Tibial artery (tissue), 4 donors: ENCODE measurements around the gene ATP6V1G3.

Experiments
- DNase-seq, 2 donors: peaks; one replicate each; pipeline ENCODE4 v3.0.0-alpha.2; 2019
- H3K27ac ChIP-seq, 2 donors: fragments of 200-600 bp; sonication (generic) in 1 of 2; 1 replicate in 1 of 2; 2 replicates in 1 of 2; pipeline ENCODE4 v1.5.1; 2018 to 2019; ENCODE audit warnings: mild to moderate bottlenecking in 1 of 2
- H3K27me3 ChIP-seq, 2 donors: fragments of 200-600 bp; sonication (generic) in 1 of 2; one replicate each; pipeline versions ENCODE4 v1.5.1 to v1.6.0; 2016 to 2019
- H3K36me3 ChIP-seq, 3 donors: fragments of 200-600 bp; sonication (generic) in 2 of 3; one replicate each; pipeline ENCODE4 v1.5.1; 2016 to 2019; ENCODE audit warnings: mild to moderate bottlenecking in 2 of 3
- H3K4me1 ChIP-seq, 4 donors: fragments of 200-600 bp; sonication (generic) in 2 of 4; 1 replicate in 3 of 4; 2 replicates in 1 of 4; pipeline ENCODE4 v1.5.1; 2016 to 2019
- H3K4me3 ChIP-seq, 2 donors: fragments of 200-600 bp; sonication (generic) in 1 of 2; 1 replicate in 1 of 2; 2 replicates in 1 of 2; pipeline ENCODE4 v1.5.1; 2018 to 2019; ENCODE audit warnings: mild to moderate bottlenecking in 2 of 2
- H3K9me3 ChIP-seq, 3 donors: fragments of 200-600 bp; sonication (generic) in 1 of 3; one replicate each; pipeline ENCODE4 v1.5.1; 2016 to 2019
- CTCF ChIP-seq, 2 experiments: fragments of 200-600 bp in 1 of 2; fragments of 450-650 bp in 1 of 2; IDR thresholded peaks; one replicate each; pipeline ENCODE4 v1.5.1; 2017 to 2019; ENCODE audit warnings: antibody characterized with exemption in 2 of 2, mild to moderate bottlenecking in 1 of 2, moderate library complexity in 1 of 2
- intact Hi-C: fragments of 100-400 bp; cut with DNase I; formaldehyde crosslinking; loops from one replicate; pipeline ENCODE4 v1.15.0; 2023; ENCODE audit warnings: low total_unique reads

Gene ATP6V1G3

GRCh38 chr1:198559362-198559761 is 18.9 kb upstream of the ATP6V1G3 start:
- H3K27ac ChIP-seq = no peak overlapping the region
- no peaks in the 10 kb centered on the region for H3K9me3 ChIP-seq
- H3K4me3 ChIP-seq = no peak overlapping the region
- no peaks in the 10 kb centered on the region for H3K4me1 ChIP-seq
- no peaks in the 10 kb centered on the region for H3K27me3 ChIP-seq
- no peak for TF ChIP-seq CTCF (IDR thresholded peaks at IDR 0.05)
- no peaks in the 10 kb centered on the region for H3K36me3 ChIP-seq
- intact Hi-C loops = no loop called here
- DNase-seq = no peak

DNA sequence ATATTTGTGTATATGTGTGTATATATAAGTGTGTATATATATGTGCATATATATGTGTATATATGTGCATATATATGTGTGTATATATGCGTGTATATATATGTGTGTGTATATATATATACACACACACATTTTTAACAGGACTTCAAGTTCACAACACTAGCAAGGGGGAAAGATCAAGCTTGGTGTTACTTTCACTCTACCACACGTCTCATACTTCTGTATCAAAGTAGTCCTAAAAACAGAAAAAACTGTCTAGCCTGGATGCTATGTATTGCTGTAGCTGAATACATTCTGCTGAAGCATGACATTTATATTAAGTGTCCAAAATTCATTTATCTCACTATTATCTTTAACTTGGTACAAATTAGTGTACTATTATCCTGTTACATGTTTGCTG is 17.9 kb upstream of the ATP6V1G3 start:
- no peaks in the 10 kb centered on the region for H3K36me3 ChIP-seq
- H3K27me3 ChIP-seq = no peaks in the 10 kb centered on the region
- TF ChIP-seq CTCF (IDR thresholded peaks at IDR 0.05) = no peak
- DNase-seq = no peak
- H3K9me3 ChIP-seq = no peaks in the 10 kb centered on the region
- H3K4me3 ChIP-seq = no peak overlapping the region
- intact Hi-C loops = no loop called here
- no peaks in the 10 kb centered on the region for H3K4me1 ChIP-seq
- no peak overlapping the region for H3K27ac ChIP-seq

DNA sequence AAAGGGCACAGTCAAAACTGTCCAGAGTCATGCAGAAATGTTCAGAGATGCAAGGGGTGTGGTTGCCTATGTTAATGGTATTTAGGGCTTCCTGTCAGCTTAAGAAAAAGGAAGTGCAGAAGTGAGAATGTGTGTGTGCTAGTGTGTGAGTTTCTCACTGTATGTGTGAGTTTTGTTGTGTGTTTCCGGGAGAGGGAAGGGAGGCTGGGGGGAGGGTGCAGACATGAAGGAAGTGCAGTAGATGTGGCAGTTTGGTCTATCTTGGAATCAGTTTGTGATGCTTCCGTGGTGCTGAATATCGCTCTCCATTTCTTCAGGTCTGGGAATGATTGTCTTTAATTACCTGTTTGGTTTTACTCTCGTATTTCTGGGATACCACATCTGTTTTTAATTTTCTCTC is 16.5 kb upstream of the ATP6V1G3 start:
- no peaks in the 10 kb centered on the region for H3K27me3 ChIP-seq
- intact Hi-C loops = no loop called here
- no peaks in the 10 kb centered on the region for H3K36me3 ChIP-seq
- H3K27ac ChIP-seq = no peak overlapping the region
- no peaks in the 10 kb centered on the region for H3K4me1 ChIP-seq
- H3K9me3 ChIP-seq = no peaks in the 10 kb centered on the region
- no peak overlapping the region for H3K4me3 ChIP-seq
- DNase-seq = peak in 1 of 2 donors; percentile 61
- TF ChIP-seq CTCF (IDR thresholded peaks at IDR 0.05) = no peak

- no peaks in the 10 kb centered on the region for H3K9me3 ChIP-seq
- no peak overlapping the region for H3K27ac ChIP-seq
- no peaks in the 10 kb centered on the region for H3K36me3 ChIP-seq
- TF ChIP-seq CTCF (IDR thresholded peaks at IDR 0.05) = no peak
- no peak overlapping the region for H3K4me3 ChIP-seq
- intact Hi-C loops = no loop called here
- H3K4me1 ChIP-seq = no peaks in the 10 kb centered on the region
- H3K27me3 ChIP-seq = no peaks in the 10 kb centered on the region
- no peak for DNase-seq
These were observed 12.4 kb upstream of the ATP6V1G3 start for GRCh38 chr1:198552668-198553416.

GRCh38 chr1:198550941-198551524 is 10.6 kb upstream of the ATP6V1G3 start:
- Histone ChIP-seq H3K4me1 (no peaks in the 10 kb centered on the region), H3K36me3 (no peaks in the 10 kb centered on the region), H3K4me3 (no peak overlapping the region), H3K9me3 (no peaks in the 10 kb centered on the region), H3K27me3 (no peaks in the 10 kb centered on the region), H3K27ac (no peak overlapping the region)
- no peak for TF ChIP-seq CTCF (IDR thresholded peaks at IDR 0.05)
- intact Hi-C loops = no loop called here
- DNase-seq = no peak
